ENCODE data around the gene LIMK2. TPM values are rescaled to one million over a fixed set of nuclear protein-coding genes. Genes with fewer than 3 reads are reported as not detected.
"Not testable (repeated sequence)": the region's sequence is repeated elsewhere in the genome, so short reads cannot be mapped to it uniquely, and the experiment has no call there.

Gene LIMK2
- total RNA-seq, 4 donors from 2014 or later = 4.0 to 12.6 (median 7.1) TPM

GRCh38 chr22:31199187-31199586 lies 12.9 kb upstream of the LIMK2 start:
- Histone ChIP-seq H3K27me3 (no peaks in the 10 kb centered on the region), H3K36me3 (peaks cover 0 to 37% of the 10 kb centered on the region in 2 donors), H3K4me3 (no peak overlapping the region), H3K9me3 (no peaks in the 10 kb centered on the region), H3K27ac (no peak overlapping the region), H3K4me1 (peaks cover 26 to 36% of the 10 kb centered on the region in 2 donors)
- in situ Hi-C loops (cut with MboI; ENCODE audit: low sequenced_read_pairs in 4 of 4) (no loop called here), intact Hi-C loops (cut with DNase I; ENCODE audit: low total_unique reads) (no loop called here)
- TF ChIP-seq POLR2A (IDR thresholded peaks at IDR 0.05) (no peak), CTCF (IDR thresholded peaks at IDR 0.05 in 4 of 5, conservative IDR thresholded peaks at IDR 0.05 in 1 of 5) (peak in 3 of 5 experiments; percentile 18 to 38 (median 24))
- DNase-seq (no peak), ATAC-seq (no peak)

GRCh38 chr22:31204352-31204984 lies 7.6 kb upstream of the LIMK2 start:
- Histone ChIP-seq H3K4me1 (peaks cover 38 to 56% of the 10 kb centered on the region in 2 donors), H3K27ac (peak overlapping the region; percentile 91 to 93 (median 92))
- intact Hi-C loops (cut with DNase I; ENCODE audit: low total_unique reads) = loop anchor here (1.0 kb wide), 1 partner anchor 39 kb away; no protein-coding TSS in a partner anchor
- H3K27me3 ChIP-seq; H3K36me3 ChIP-seq; H3K9me3 ChIP-seq; H3K4me3 ChIP-seq; in situ Hi-C loops (cut with MboI; ENCODE audit: low sequenced_read_pairs in 4 of 4): not testable (repeated sequence)
- peak; percentile 92 to 95 for ATAC-seq
- peak; percentile 32 to 53 for TF ChIP-seq POLR2A (IDR thresholded peaks at IDR 0.05)
- peak; percentile 80 to 88 for DNase-seq

- Histone ChIP-seq H3K4me1 (peaks cover 32 to 50% of the 10 kb centered on the region in 2 donors), H3K27ac (peak overlapping the region; percentile 75 to 93 (median 92))
- intact Hi-C loops (cut with DNase I; ENCODE audit: low total_unique reads); H3K27me3 ChIP-seq; DNase-seq; H3K9me3 ChIP-seq; ATAC-seq; in situ Hi-C loops (cut with MboI; ENCODE audit: low sequenced_read_pairs in 4 of 4); H3K36me3 ChIP-seq; H3K4me3 ChIP-seq: not testable (repeated sequence)
Measured at GRCh38 chr22:31205059-31205458, 7.0 kb upstream of the LIMK2 start.

- ATAC-seq; intact Hi-C loops (cut with DNase I; ENCODE audit: low total_unique reads); in situ Hi-C loops (cut with MboI; ENCODE audit: low sequenced_read_pairs in 4 of 4); DNase-seq; H3K9me3 ChIP-seq; H3K36me3 ChIP-seq; H3K4me3 ChIP-seq; H3K27me3 ChIP-seq: not testable (repeated sequence)
- Histone ChIP-seq H3K4me1 (peaks cover 31 to 41% of the 10 kb centered on the region in 2 donors), H3K27ac (peak overlapping the region; percentile 57 to 93 (median 83))
Measured at GRCh38 chr22:31206460-31206859, 5.6 kb upstream of the LIMK2 start.

- no peaks in the 10 kb centered on the region for H3K9me3 ChIP-seq
- peak; percentile 45 to 75 for DNase-seq
- peak; percentile 14 to 19 for ATAC-seq
- TF ChIP-seq CTCF (IDR thresholded peaks at IDR 0.05 in 4 of 5, conservative IDR thresholded peaks at IDR 0.05 in 1 of 5) (no peak), POLR2A (IDR thresholded peaks at IDR 0.05) (no peak)
- in situ Hi-C loops (cut with MboI; ENCODE audit: low sequenced_read_pairs in 4 of 4) (no loop called here), intact Hi-C loops (cut with DNase I; ENCODE audit: low total_unique reads) (no loop called here)
- no peak overlapping the region for H3K4me3 ChIP-seq
- peak overlapping the region; percentile 57 to 93 (median 83) for H3K27ac ChIP-seq
- H3K36me3 ChIP-seq = no peaks in the 10 kb centered on the region
- H3K4me1 ChIP-seq = peaks cover 34 to 45% of the 10 kb centered on the region in 2 donors
- no peaks in the 10 kb centered on the region for H3K27me3 ChIP-seq
Measured at GRCh38 chr22:31206896-31207687, 5.0 kb upstream of the LIMK2 start.
